Measurements from ENCODE around the gene HEPN1. TPM values are rescaled to one million over a fixed set of nuclear protein-coding genes. Genes with fewer than 3 reads are reported as not detected.
A peak's percentile ranks its signal among the peaks of the same experiment; 100 is the strongest.

Gene HEPN1
- total and polyA plus RNA-seq, 4 donors, result 48.4 to 68.9 TPM; not detected in 2

- peak overlapping the region; percentile 49 for H3K27ac ChIP-seq (ENCODE audit: low read depth, low read length)
- H3K27me3 ChIP-seq (ENCODE audit: control insufficient read depth, insufficient read depth, low read length), result no peaks in the 10 kb centered on the region
- no peak overlapping the region for H3K4me3 ChIP-seq (ENCODE audit: low read depth, low read length)
- peak in 1 of 6 donors; percentile 51 for DNase-seq (ENCODE audit: low read depth in 4 of 6, low spot score in 6 of 6)
- peaks cover 18% of the 10 kb centered on the region for H3K36me3 ChIP-seq (ENCODE audit: control insufficient read depth, insufficient read depth, low read length)
- no CpG with 5 or more reads among the region's 2 CpGs for WGBS (ENCODE audit: insufficient coverage)
- no peaks in the 10 kb centered on the region for H3K9me3 ChIP-seq (ENCODE audit: control insufficient read depth, insufficient read depth, low read length)
- peaks cover 38% of the 10 kb centered on the region for H3K4me1 ChIP-seq (ENCODE audit: control insufficient read depth, insufficient read depth, low read length)
Observed at GRCh38 chr11:124919898-124920297, 848 bp downstream of the HEPN1 start.

DNA sequence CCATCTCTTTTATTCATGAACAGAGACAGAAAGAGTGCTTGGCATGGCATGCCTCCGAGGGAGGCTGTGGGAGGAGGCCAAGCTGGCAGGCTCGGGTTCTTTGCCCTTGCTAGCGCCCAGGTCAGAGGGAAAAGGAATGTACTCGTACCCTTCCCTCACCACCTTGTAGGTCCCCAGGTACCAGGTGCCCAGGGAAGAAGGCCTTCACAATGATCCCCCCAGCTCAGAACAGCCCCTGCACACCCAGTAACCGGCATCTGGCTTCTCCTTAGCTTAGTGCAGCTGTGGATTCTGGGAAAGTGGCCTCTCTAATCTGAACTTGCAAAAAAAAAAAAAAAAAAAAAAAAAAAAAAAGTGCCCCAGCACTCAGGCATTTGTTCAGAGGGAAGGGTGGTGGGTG, 1.3 kb downstream of the HEPN1 start:
- Histone ChIP-seq H3K9me3 (ENCODE audit: control insufficient read depth, insufficient read depth, low read length) (no peaks in the 10 kb centered on the region), H3K36me3 (ENCODE audit: control insufficient read depth, insufficient read depth, low read length) (peaks cover 20% of the 10 kb centered on the region), H3K27me3 (ENCODE audit: control insufficient read depth, insufficient read depth, low read length) (no peaks in the 10 kb centered on the region), H3K4me3 (ENCODE audit: low read depth, low read length) (no peak overlapping the region), H3K4me1 (ENCODE audit: control insufficient read depth, insufficient read depth, low read length) (peaks cover 38% of the 10 kb centered on the region), H3K27ac (ENCODE audit: low read depth, low read length) (peak overlapping the region; percentile 49)
- 53% methylated on average over 3 of the region's 5 CpGs for WGBS (ENCODE audit: insufficient coverage)
- DNase-seq (ENCODE audit: low read depth in 4 of 6, low spot score in 6 of 6), result no peak

DNA sequence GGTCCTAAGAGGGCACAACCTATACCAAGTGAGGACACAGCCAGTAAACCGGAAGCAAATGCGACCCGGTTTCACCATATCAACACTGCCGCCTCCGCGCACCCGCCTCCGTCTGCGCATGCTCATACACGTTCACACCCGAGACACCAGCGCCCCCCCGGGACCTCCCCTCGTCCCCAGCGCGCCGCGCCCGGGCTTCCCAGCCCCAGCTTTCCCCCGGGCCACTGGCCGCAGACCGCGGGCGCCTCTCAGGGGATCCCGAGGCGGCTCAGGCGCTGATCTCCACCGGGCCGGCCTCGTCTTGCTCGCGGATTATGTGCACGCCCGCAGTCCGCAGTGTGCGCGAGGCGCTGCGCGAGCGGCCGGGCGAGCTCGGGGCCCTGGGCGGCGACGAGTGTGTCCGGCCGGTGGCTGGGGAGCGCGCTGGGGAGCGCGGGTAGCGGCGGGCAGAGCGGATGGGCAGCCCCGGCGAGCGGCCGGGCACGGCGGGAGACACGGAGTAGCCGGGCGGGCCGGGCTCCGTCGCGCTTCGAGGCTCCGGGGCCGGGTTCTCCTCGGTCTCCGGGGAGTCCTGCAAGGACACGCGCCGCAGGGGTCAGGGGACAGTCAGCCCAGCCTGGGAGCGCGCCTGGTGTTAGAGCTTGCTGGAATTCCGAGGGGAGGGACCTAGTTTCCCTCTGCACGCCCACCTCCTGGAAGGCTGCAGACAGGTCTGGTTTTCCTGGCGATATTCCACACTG, 2.0 kb downstream of the HEPN1 start:
- peaks cover 38% of the 10 kb centered on the region for H3K4me1 ChIP-seq (ENCODE audit: control insufficient read depth, insufficient read depth, low read length)
- H3K27me3 ChIP-seq (ENCODE audit: control insufficient read depth, insufficient read depth, low read length), result no peaks in the 10 kb centered on the region
- peak in 3 of 6 donors; percentile 72 to 96 (median 93) for DNase-seq (ENCODE audit: low read depth in 4 of 6, low spot score in 6 of 6)
- peak overlapping the region; percentile 49 for H3K27ac ChIP-seq (ENCODE audit: low read depth, low read length)
- peaks cover 20% of the 10 kb centered on the region for H3K36me3 ChIP-seq (ENCODE audit: control insufficient read depth, insufficient read depth, low read length)
- no peaks in the 10 kb centered on the region for H3K9me3 ChIP-seq (ENCODE audit: control insufficient read depth, insufficient read depth, low read length)
- H3K4me3 ChIP-seq (ENCODE audit: low read depth, low read length), result peak overlapping the region; percentile 28
- WGBS (ENCODE audit: insufficient coverage), result 10% methylated on average over 77 of the region's 82 CpGs

DNA sequence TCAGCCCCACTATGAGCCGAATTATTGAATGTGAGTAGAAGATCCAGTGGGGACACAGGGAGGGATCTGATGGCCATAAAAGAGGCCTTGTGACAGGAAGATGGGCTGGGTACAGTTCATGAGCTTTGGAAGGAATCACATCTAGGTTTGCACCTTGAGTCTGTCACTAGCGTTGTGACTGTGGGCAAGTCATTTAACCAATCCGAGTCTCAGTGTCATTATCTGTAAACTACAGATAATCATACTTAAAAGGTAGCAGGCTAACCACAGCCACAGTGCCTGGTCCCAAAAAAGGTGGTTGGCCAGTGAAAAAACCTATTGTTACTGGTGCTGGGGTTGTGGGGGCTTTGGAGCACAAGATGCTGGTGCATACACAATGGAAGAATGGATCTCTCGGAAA, 3.8 kb downstream of the HEPN1 start:
- H3K4me1 ChIP-seq (ENCODE audit: control insufficient read depth, insufficient read depth, low read length), result peaks cover 24% of the 10 kb centered on the region
- H3K36me3 ChIP-seq (ENCODE audit: control insufficient read depth, insufficient read depth, low read length), result peaks cover 20% of the 10 kb centered on the region
- no peaks in the 10 kb centered on the region for H3K27me3 ChIP-seq (ENCODE audit: control insufficient read depth, insufficient read depth, low read length)
- H3K27ac ChIP-seq (ENCODE audit: low read depth, low read length), result no peak overlapping the region
- no peaks in the 10 kb centered on the region for H3K9me3 ChIP-seq (ENCODE audit: control insufficient read depth, insufficient read depth, low read length)
- 96% methylated on average over 2 of the region's 4 CpGs for WGBS (ENCODE audit: insufficient coverage)
- no peak for DNase-seq (ENCODE audit: low read depth in 4 of 6, low spot score in 6 of 6)
- H3K4me3 ChIP-seq (ENCODE audit: low read depth, low read length), result no peak overlapping the region

- H3K27me3 ChIP-seq (ENCODE audit: control insufficient read depth, insufficient read depth, low read length), result no peaks in the 10 kb centered on the region
- no peak for DNase-seq (ENCODE audit: low read depth in 4 of 6, low spot score in 6 of 6)
- no peak overlapping the region for H3K4me3 ChIP-seq (ENCODE audit: low read depth, low read length)
- no peak overlapping the region for H3K27ac ChIP-seq (ENCODE audit: low read depth, low read length)
- no peaks in the 10 kb centered on the region for H3K9me3 ChIP-seq (ENCODE audit: control insufficient read depth, insufficient read depth, low read length)
- H3K4me1 ChIP-seq (ENCODE audit: control insufficient read depth, insufficient read depth, low read length), result peaks cover 24% of the 10 kb centered on the region
- peaks cover 20% of the 10 kb centered on the region for H3K36me3 ChIP-seq (ENCODE audit: control insufficient read depth, insufficient read depth, low read length)
Observed at GRCh38 chr11:124923296-124923695, 4.2 kb downstream of the HEPN1 start.

- Histone ChIP-seq H3K4me3 (ENCODE audit: low read depth, low read length) (no peak overlapping the region), H3K9me3 (ENCODE audit: control insufficient read depth, insufficient read depth, low read length) (no peaks in the 10 kb centered on the region), H3K27me3 (ENCODE audit: control insufficient read depth, insufficient read depth, low read length) (no peaks in the 10 kb centered on the region), H3K27ac (ENCODE audit: low read depth, low read length) (no peak overlapping the region), H3K4me1 (ENCODE audit: control insufficient read depth, insufficient read depth, low read length) (no peaks in the 10 kb centered on the region), H3K36me3 (ENCODE audit: control insufficient read depth, insufficient read depth, low read length) (peaks cover 7% of the 10 kb centered on the region)
- 53% methylated on average over 2 of the region's 4 CpGs for WGBS (ENCODE audit: insufficient coverage)
- peak in 2 of 6 donors; percentile 41 to 77 for DNase-seq (ENCODE audit: low read depth in 4 of 6, low spot score in 6 of 6)
Observed at GRCh38 chr11:124928942-124929665, 10.1 kb downstream of the HEPN1 start.

DNA sequence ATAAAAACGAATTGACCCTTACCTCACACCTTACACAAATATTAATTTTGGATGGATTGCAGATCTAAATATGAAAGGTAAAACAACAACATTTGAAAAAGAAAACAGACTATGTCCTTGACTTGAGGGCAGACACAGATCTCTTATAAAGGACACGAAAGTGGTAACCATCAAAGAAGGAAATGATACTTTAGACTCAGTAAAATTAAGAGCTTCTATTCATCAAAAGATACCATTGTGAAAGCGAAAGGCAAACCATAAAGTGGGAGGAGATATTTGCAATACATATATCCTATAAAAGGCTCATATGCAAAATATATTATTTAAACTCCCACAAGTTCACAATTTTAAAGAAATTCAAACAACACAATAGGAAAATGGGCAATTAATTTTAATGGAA, 11.7 kb downstream of the HEPN1 start:
- no peak overlapping the region for H3K4me3 ChIP-seq (ENCODE audit: low read depth, low read length)
- peaks cover 2% of the 10 kb centered on the region for H3K4me1 ChIP-seq (ENCODE audit: control insufficient read depth, insufficient read depth, low read length)

GRCh38 chr11:124934862-124935547, 16.0 kb downstream of the HEPN1 start:
- WGBS (ENCODE audit: insufficient coverage), result 25% methylated on average over 2 of the region's 4 CpGs
- H3K27ac ChIP-seq (ENCODE audit: low read depth, low read length), result peak overlapping the region; percentile 94
- H3K4me1 ChIP-seq (ENCODE audit: control insufficient read depth, insufficient read depth, low read length), result peaks cover 23% of the 10 kb centered on the region
- peak in 1 of 6 donors; percentile 16 for DNase-seq (ENCODE audit: low read depth in 4 of 6, low spot score in 6 of 6)
- H3K9me3 ChIP-seq (ENCODE audit: control insufficient read depth, insufficient read depth, low read length), result no peaks in the 10 kb centered on the region
- H3K27me3 ChIP-seq (ENCODE audit: control insufficient read depth, insufficient read depth, low read length), result no peaks in the 10 kb centered on the region
- H3K36me3 ChIP-seq (ENCODE audit: control insufficient read depth, insufficient read depth, low read length), result no peaks in the 10 kb centered on the region
- H3K4me3 ChIP-seq (ENCODE audit: low read depth, low read length), result peak overlapping the region; percentile 52

More for the DNA sequence above, 11.7 kb downstream of the HEPN1 start:
- H3K36me3 ChIP-seq (ENCODE audit: control insufficient read depth, insufficient read depth, low read length), result no peaks in the 10 kb centered on the region
- DNase-seq (ENCODE audit: low read depth in 4 of 6, low spot score in 6 of 6), result no peak
- WGBS (ENCODE audit: insufficient coverage), result no CpG with 5 or more reads among the region's 3 CpGs
- H3K9me3 ChIP-seq (ENCODE audit: control insufficient read depth, insufficient read depth, low read length), result no peaks in the 10 kb centered on the region
- H3K27me3 ChIP-seq (ENCODE audit: control insufficient read depth, insufficient read depth, low read length), result no peaks in the 10 kb centered on the region
- no peak overlapping the region for H3K27ac ChIP-seq (ENCODE audit: low read depth, low read length)

- Histone ChIP-seq H3K27ac (ENCODE audit: low read depth, low read length) (peak within 1 kb of the TSS; percentile 94), H3K4me3 (ENCODE audit: low read depth, low read length) (peak within 1 kb of the TSS; percentile 52), H3K4me1 (ENCODE audit: control insufficient read depth, insufficient read depth, low read length) (peaks cover 23% of the 10 kb centered on the region), H3K9me3 (ENCODE audit: control insufficient read depth, insufficient read depth, low read length) (no peaks in the 10 kb centered on the region), H3K36me3 (ENCODE audit: control insufficient read depth, insufficient read depth, low read length) (no peaks in the 10 kb centered on the region), H3K27me3 (ENCODE audit: control insufficient read depth, insufficient read depth, low read length) (no peaks in the 10 kb centered on the region)
- DNase-seq (ENCODE audit: low read depth in 4 of 6, low spot score in 6 of 6), result peak in 2 of 6 donors; percentile 81
- 42% methylated on average over 16 of the region's 18 CpGs for WGBS (ENCODE audit: insufficient coverage)
Observed at GRCh38 chr11:124935548-124936514, 16.8 kb downstream of the HEPN1 start, which contains the start of gene HEPACAM. Gene HEPACAM (minus strand): TSS chr11:124936047. CDS start chr11:124936006, 41 bp downstream.

Data from spinal cord (tissue), 10 donors.